KMS-11 (cell line): ENCODE data around the gene GEMIN7.

Source experiments
- H2AFZ ChIP-seq: fragments of 200-600 bp; sonication (generic); 2 replicates; pipeline ENCODE4 v1.6.1; 2016; ENCODE audit warnings: antibody characterized with exemption, mixed run types, low read depth
- H3K27ac ChIP-seq: fragments of 200-600 bp; sonication (generic); 2 replicates; pipeline ENCODE4 v1.6.1; 2016; ENCODE audit warnings: mild to moderate bottlenecking, mixed run types
- H3K27me3 ChIP-seq: fragments of 200-600 bp; sonication (generic); 2 replicates; pipeline ENCODE4 v1.6.1; 2017; ENCODE audit warnings: mild to moderate bottlenecking, low read depth, mixed run types, moderate library complexity; ENCODE audit not compliant: insufficient read depth
- H3K36me3 ChIP-seq: fragments of 200-600 bp; sonication (generic); 2 replicates; pipeline ENCODE4 v1.6.1; 2017; ENCODE audit warnings: mild to moderate bottlenecking, mixed run types; ENCODE audit not compliant: insufficient read depth
- H3K4me1 ChIP-seq: fragments of 200-600 bp; sonication (generic); 2 replicates; pipeline ENCODE4 v1.6.1; 2016; ENCODE audit warnings: mild to moderate bottlenecking, low read depth, mixed run types; ENCODE audit not compliant: poor library complexity, severe bottlenecking
- H3K4me2 ChIP-seq: fragments of 200-600 bp; sonication (generic); 2 replicates; pipeline ENCODE4 v1.7.0; 2016; ENCODE audit warnings: mild to moderate bottlenecking, mixed run types
- H3K4me3 ChIP-seq: fragments of 200-600 bp; sonication (generic); IDR thresholded peaks from 2 replicates; pipeline ENCODE4 v1.6.1; 2017; ENCODE audit warnings: low read depth, low read length, mixed read lengths; ENCODE audit not compliant: insufficient read depth
- H3K79me2 ChIP-seq: fragments of 200-600 bp; sonication (generic); 2 replicates; pipeline ENCODE4 v1.6.1; 2016; ENCODE audit warnings: low read depth, mixed run types; ENCODE audit not compliant: insufficient read depth
- H3K9ac ChIP-seq: fragments of 200-600 bp; sonication (generic); 2 replicates; pipeline ENCODE4 v1.6.1; 2016; ENCODE audit warnings: mild to moderate bottlenecking, mixed run types
- H4K20me1 ChIP-seq: fragments of 200-600 bp; sonication (generic); 2 replicates; pipeline ENCODE4 v1.6.1; 2016; ENCODE audit warnings: mild to moderate bottlenecking, mixed run types; ENCODE audit not compliant: insufficient read depth
- CTCF ChIP-seq: fragments of 200-600 bp; sonication (generic); conservative IDR thresholded peaks from 2 replicates; pipeline ENCODE4 v1.6.1; 2017; ENCODE audit warnings: low read depth, mild to moderate bottlenecking, antibody characterized with exemption, low read length, moderate library complexity, mixed read lengths

GEMIN7 gene

DNA sequence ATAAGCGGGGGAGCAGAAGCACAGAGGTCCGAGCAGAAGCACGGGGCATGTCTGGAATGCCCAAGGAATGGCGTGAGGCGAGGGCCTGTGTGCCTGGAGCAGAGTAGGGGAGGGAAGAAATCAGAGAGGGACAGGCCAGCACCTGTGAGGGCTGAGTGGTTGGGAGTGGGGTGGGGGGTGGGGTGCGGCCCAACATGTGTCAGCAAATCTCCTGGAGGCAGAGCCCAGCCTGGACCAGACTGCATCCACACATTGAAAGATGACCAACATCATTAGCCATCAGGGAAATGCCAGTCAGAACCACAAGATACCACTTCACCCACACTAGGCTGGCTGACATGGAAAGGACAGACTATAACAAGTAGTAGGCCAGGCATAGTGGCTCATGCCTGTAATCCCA, 29.0 kb upstream of the GEMIN7 start:
- no peak overlapping the region for H3K4me3 ChIP-seq
- no peak for TF ChIP-seq CTCF
- H3K79me2 ChIP-seq = peaks cover 60% of the 10 kb centered on the region
- no peak overlapping the region for H3K9ac ChIP-seq
- H2AFZ ChIP-seq = no peak overlapping the region
- peaks cover 87% of the 10 kb centered on the region for H3K4me1 ChIP-seq
- no peaks in the 10 kb centered on the region for H4K20me1 ChIP-seq
- no peaks in the 10 kb centered on the region for H3K27me3 ChIP-seq
- peak overlapping the region; percentile 53; the same call in 1 of the 2 replicates for H3K27ac ChIP-seq
- peak overlapping the region; percentile 37; the same call in 1 of the 2 replicates for H3K4me2 ChIP-seq
- H3K36me3 ChIP-seq = no peaks in the 10 kb centered on the region

GRCh38 chr19:45051929-45052579, 27.0 kb upstream of the GEMIN7 start:
- peaks cover 69% of the 10 kb centered on the region for H3K4me1 ChIP-seq
- H2AFZ ChIP-seq = no peak overlapping the region
- H3K27ac ChIP-seq = no peak overlapping the region
- no peak overlapping the region for H3K4me2 ChIP-seq
- no peak for TF ChIP-seq CTCF
- H3K27me3 ChIP-seq = no peaks in the 10 kb centered on the region
- H4K20me1 ChIP-seq = no peaks in the 10 kb centered on the region
- peaks cover 40% of the 10 kb centered on the region for H3K79me2 ChIP-seq
- no peak overlapping the region for H3K4me3 ChIP-seq
- no peak overlapping the region for H3K9ac ChIP-seq
- H3K36me3 ChIP-seq = no peaks in the 10 kb centered on the region

DNA sequence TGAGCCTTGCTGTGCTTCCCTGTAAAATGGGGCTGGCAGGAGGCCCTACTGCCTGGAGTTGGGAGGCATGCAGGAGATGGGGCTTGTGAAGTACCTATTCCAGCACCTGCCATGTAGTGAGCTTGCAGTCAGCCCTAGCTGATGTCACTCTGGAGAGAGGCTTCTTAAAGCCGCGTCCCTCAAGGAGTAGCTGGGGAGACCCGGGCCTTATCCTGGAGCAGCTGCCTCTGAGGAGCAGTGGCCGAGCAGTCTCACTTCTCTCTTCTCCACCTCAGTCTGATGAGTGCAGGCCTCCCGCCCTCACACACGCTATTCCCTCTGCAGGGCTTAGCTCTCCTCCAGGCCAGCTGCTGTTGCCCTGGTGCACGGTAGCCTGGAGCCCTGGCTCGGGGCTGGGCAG, 22.2 kb upstream of the GEMIN7 start:
- Histone ChIP-seq H3K4me3 (no peak overlapping the region), H4K20me1 (0 out of 2 replicates have a peak, but pooled peaks cover 3% of the 10 kb centered on the region), H3K4me2 (no peak overlapping the region), H3K9ac (no peak overlapping the region), H3K27ac (no peak overlapping the region), H3K4me1 (peaks cover 42% of the 10 kb centered on the region), H2AFZ (no peak overlapping the region), H3K36me3 (peaks cover 13% of the 10 kb centered on the region; the same call in 1 of the 2 replicates), H3K27me3 (no peaks in the 10 kb centered on the region), H3K79me2 (no peaks in the 10 kb centered on the region; the same call in 1 of the 2 replicates)
- no peak for TF ChIP-seq CTCF

- Histone ChIP-seq H2AFZ (no peak overlapping the region), H3K27ac (no peak overlapping the region), H4K20me1 (0 out of 2 replicates have a peak, but pooled peaks cover 3% of the 10 kb centered on the region), H3K9ac (no peak overlapping the region), H3K4me1 (peaks cover 37% of the 10 kb centered on the region), H3K4me3 (no peak overlapping the region), H3K79me2 (no peaks in the 10 kb centered on the region; the same call in 1 of the 2 replicates), H3K36me3 (peaks cover 13% of the 10 kb centered on the region; the same call in 1 of the 2 replicates), H3K4me2 (no peak overlapping the region), H3K27me3 (no peaks in the 10 kb centered on the region)
- no peak for TF ChIP-seq CTCF
Observed at GRCh38 chr19:45057444-45057843, 21.6 kb upstream of the GEMIN7 start.
